HG03575 (cell line): ENCODE data around the gene COL17A1.

Source experiments
- ATAC-seq: cut with Tn5 transposase; IDR thresholded peaks from one replicate; pipeline ENCODE4 v1.9.1; 2021; ENCODE audit not compliant: unreplicated experiment, insufficient number of reproducible peaks, low FRiP score; ENCODE audit errors: extremely low read depth

Gene COL17A1

GRCh38 chr10:104085801-104086400 is at the start of gene COL17A1:
TSS of gene COL17A1 (minus strand) at chr10:104085880. CDS start at chr10:104080673, 5,207 bp downstream.
- no peak for ATAC-seq

GRCh38 chr10:104130041-104130440 is 44.4 kb upstream of the COL17A1 start:
- ATAC-seq: no peak

DNA sequence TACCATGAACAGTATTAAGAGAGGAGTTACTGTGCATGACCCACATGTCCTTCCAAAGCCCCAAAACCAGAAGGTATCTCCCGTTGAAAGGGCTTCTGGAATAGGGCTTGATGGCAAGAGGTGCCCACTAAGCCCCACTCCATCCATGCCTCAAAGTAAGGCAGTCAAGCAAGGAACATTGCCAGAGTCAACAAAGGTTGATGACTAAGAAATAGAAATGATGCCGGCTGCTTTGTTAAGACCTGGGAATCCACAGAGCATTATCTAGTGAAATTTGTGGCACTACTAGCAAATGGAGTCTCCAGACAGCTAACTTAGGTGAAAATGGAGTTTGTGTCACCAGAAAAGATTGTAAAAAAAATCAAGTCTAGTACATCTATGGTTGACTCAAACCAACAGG is 42.5 kb upstream of the COL17A1 start:
- no peak for ATAC-seq

DNA sequence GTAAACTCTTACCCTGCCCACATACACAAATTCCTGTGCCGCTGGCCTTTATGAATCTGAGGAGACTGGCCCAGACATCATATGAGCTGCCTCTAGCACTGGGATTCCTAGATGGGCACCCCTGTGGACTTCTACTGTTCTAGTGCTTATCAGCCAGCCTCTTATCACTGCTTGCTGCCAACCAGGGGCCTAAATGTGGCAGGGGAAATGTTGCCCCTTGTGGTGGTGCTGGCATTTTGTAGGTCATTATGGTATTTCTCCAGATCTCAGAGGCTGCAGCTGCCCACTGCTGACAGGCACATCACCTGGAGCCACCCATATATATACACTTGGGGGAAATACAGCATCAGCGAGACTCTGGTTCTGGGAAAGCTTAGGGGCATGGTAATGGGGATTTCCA is 41.7 kb upstream of the COL17A1 start:
- no peak for ATAC-seq

DNA sequence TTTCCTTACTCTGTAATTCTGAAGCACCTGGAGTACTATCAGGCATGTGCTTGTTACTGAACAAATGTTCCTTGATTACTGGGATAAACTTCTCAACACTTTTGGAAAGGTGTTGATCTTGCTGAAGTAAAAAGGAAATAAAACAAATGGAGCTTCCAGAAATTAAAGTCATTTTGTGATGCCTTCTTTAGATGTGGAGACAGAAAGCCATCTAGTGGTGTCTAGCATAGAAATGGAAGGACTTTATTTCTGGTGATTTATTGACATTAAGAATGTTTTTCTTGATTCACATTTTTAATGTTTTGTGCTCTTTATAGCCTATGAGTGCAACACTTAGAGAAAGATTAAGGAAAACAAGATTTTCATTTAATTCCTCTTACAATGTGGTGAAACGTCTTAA is 37.7 kb upstream of the COL17A1 start:
- no peak for ATAC-seq

DNA sequence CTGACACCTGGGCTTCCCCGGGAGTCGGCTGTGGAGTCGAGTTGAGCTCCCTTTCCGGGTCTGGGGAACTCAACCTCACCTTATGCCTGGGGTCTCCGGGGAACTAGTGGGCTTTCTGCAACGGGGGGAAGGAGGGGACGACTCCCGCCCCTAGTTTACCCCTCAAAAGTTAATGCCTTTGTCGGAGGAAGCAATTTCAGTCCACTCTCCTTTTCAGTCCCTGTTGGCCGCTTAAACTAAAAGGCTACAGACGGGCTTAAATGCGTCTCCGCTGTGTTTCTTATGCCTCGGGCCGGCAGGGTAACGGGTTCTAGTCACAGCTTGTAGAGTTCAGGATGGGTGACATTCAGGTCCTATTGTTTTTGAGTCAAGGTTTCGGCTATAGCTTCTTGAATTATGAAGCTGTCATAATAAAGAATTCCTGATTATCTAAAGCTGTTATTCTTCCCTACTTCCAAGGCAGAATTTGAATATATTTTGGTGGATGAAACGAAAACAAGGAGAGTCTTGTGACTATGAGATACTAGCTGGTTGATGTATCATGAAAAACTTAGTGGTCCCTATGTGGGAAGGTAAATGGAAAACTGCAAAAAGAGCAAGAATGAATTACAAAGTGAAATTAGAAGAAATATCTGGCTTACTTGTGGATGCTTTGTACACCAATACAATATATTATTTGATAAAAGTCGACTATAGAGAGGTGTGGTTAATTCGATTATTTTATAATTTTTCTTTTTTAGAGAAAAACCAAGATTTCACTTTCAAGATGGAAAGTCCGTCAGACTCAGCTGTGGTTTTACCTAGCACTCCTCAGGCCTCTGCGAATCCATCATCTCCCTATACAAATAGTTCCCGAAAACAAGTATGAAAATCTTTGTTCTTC is 36.8 kb upstream of the COL17A1 start:
- ATAC-seq: no peak

GRCh38 chr10:104121485-104122224 is 36.0 kb upstream of the COL17A1 start, which contains the start of gene SFR1:
TSS of gene SFR1 (plus strand) at chr10:104122171. CDS start at chr10:104122184, 13 bp downstream.
- ATAC-seq: peak; percentile 44

DNA sequence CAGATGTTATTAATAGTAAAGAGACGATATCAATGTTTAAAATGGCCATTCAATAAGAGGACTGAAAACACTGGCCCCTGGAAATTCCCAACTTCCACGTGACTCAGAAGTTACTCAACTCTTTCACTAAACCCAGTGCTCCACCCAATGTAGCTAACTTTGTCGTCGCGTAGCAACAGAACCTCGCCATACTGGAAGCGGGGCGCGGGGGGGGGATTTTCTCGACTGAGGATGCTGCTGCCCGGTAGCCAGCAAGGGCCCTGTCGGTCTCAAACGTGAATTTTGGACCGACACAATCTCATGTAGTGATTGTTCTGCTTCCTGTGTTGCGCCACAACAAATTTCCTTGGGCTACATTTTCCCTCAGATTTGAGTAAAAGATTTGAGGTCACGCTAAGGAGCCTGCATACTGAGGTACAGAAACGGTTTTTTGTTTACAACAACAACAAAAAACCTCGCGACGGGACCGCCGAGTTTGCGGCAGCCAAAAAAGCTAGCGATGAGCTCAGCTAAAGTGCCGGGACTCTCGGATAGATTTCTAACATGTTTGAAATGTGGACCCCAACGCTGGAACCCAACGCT is 35.3 kb upstream of the COL17A1 start:
- no peak for ATAC-seq

- no peak for ATAC-seq
Measured at GRCh38 chr10:104120512-104120902, 34.8 kb upstream of the COL17A1 start.

DNA sequence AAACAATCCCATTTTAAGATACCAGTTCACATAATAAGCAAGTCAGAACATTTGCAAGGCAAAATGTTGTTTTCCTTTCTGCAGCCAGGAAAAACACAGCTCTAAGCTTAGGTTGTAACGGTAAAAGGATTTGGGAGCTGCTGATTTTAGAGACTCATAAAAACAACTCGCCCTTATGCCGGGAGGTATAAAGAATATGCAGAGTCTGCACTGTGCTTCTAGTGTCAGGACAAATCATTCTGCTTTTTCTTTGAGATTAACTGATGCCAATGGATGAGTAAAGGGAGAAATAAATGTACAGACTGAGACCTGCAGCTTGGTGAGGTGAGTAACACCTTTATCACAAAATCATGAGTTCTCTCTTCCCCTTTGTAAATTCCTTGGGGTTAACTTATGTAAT is 34.3 kb upstream of the COL17A1 start:
- no peak for ATAC-seq

- no peak for ATAC-seq
Measured at GRCh38 chr10:104117839-104118323, 32.2 kb upstream of the COL17A1 start.

GRCh38 chr10:104113376-104113956 is 27.8 kb upstream of the COL17A1 start:
- no peak for ATAC-seq

DNA sequence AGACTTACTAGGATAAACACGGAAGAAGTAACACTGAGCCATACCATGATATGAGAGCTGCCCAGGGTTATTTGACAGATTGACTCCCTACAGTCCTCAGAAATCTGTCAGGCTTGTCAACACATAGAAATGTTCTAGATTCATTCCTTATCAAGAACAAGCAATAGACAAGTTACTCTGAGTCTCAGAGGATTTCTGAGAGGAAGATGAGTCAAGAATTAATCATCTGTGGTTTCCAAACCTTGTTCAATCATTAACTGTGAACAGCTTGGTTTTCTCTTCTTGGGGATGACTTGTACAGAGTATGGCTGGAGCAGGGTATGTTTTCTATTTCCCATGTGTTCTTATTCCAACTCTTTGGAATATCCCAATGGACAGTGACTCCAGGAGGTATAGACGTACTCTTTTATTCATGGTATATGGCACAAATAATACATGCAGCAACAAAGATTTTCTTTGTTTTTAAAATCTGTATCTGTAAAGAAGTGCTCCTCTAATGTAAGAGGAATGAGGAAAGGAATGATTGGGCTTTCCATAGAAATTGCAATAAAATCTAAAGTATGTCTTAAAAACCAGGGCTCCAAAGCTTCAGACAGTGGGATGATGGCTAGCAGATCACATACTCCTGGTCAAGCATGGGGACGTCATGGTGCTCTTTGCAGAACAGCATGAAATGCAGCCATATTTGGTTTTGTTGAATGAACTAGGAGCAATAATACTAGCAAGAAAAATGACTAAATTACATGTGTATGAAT is 24.4 kb upstream of the COL17A1 start:
- no peak for ATAC-seq

DNA sequence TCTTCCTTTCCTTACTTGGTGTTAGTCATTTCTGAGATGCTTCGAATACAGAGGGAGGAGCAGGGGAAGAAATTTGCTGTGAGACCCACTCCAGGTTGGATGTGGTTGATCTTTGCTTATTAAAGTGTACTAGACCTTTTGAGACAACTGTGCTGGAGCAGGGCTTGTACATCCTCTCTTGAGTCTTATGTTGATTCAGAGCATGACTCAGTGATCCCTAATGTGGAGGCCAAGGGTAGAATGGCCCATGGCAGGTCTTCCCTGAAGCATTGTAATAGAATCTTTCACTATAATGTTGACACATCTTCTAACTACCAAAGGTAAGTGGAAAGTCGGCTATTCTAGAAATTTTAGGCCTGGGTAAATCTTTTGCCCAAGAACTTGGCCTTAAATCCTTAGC is 19.2 kb upstream of the COL17A1 start:
- ATAC-seq: no peak

DNA sequence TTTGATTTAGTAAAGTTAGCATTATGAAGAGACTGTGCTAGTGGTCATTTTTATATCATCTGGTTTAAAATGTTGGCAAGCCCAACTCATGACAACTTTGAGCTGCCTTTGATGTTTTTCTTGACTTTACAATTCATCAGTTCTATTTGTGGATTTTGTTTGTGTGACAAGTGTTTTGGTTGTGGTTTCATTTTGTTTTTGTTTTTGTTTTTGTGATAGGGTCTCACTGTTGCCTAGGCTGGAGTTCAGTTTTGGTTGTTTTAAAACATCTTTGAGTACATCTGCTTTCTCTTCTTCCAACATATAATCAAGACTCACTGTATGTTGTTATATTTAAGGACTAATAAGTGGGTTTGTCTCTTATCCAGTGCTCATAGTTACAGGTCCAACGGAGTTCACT is 18.7 kb upstream of the COL17A1 start:
- no peak for ATAC-seq

- ATAC-seq: no peak
Measured at GRCh38 chr10:104103956-104104355, 18.3 kb upstream of the COL17A1 start.

- no peak for ATAC-seq
Measured at GRCh38 chr10:104101902-104102301, 16.2 kb upstream of the COL17A1 start.

DNA sequence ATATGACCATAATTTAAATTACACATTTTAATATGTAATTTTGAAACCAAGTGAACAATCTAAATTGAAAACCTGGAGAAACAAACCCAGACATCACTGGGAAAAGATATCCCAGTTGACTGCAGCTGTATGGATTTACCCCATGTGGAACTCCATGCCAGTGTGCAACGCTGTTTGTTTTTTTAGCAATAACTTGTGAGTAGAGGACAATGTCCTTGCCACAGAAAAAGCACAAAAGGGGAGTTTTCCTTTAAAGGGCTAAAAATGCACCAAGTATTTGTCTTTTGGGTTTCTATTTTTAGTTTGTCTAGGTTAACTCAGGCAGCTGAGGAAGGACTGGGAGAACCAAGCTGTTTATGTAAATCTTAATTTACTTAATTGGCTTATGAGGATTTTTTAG is 15.1 kb upstream of the COL17A1 start:
- ATAC-seq: no peak
